B cell (primary cell): Measurements from ENCODE around the gene PCSK7.

ENCODE experiments used
- CTCF ChIP-seq: fragments of 200-600 bp; IDR thresholded peaks from one replicate; pipeline ENCODE4 v1.8.0; 2022; ENCODE audit warnings: antibody characterized with exemption, mild to moderate bottlenecking
- EZH2 ChIP-seq: IDR thresholded peaks from 2 replicates; pipeline ENCODE4 v1.6.1; 2012; ENCODE audit warnings: borderline replicate concordance, low read depth, mild to moderate bottlenecking, moderate library complexity, low read length; ENCODE audit not compliant: insufficient read depth, poor library complexity, severe bottlenecking

GRCh38 chr11:117177534-117178209, 54.2 kb downstream of the PCSK7 start:
- TF ChIP-seq CTCF (no peak), EZH2 (no peak)
